Measurements from ENCODE around the gene VEGFB. TPM values are rescaled to one million over a fixed set of nuclear protein-coding genes. Genes with fewer than 3 reads are reported as not detected.

The VEGFB gene
- total RNA-seq, 1 donor from 2014 or later, result 150 TPM

DNA sequence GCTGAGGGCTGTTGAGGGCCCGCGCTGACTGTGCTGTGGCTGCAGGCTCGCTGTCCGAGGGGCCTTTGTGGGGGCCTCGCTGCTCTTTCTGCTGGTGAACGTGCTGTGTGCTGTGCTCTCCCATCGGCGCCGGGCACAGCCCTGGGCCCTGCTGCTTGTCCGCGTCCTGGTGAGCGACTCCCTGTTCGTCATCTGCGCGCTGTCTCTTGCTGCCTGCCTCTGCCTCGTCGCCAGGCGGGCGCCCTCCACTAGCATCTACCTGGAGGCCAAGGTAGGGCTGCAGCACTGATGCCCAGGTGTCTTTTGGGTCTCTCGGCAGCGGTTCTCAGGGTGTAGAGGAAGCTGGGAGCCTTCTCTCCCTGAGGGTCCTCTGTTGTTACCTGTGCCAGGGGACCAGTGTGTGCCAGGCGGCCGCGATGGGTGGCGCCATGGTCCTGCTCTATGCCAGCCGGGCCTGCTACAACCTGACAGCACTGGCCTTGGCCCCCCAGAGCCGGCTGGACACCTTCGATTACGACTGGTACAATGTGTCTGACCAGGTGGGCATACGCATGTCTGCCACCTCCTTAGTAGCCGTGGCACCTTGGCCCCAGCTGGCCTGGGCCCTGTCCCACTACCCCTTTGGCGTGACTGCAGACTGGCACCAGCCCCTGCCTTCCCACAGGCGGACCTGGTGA is 53.4 kb downstream of the VEGFB start:
- H3K27me3 ChIP-seq (ENCODE audit: low read depth), result peaks cover 26% of the 10 kb centered on the region
- ATAC-seq (no peak), DNase-seq (no peak)
- no peak overlapping the region for H3K27ac ChIP-seq
- H3K9me3 ChIP-seq, result no peaks in the 10 kb centered on the region
- H3K4me1 ChIP-seq, result peaks cover 40% of the 10 kb centered on the region
- intact Hi-C loops (cut with DNase I), result no loop called here
- TF ChIP-seq, protein P1, sequence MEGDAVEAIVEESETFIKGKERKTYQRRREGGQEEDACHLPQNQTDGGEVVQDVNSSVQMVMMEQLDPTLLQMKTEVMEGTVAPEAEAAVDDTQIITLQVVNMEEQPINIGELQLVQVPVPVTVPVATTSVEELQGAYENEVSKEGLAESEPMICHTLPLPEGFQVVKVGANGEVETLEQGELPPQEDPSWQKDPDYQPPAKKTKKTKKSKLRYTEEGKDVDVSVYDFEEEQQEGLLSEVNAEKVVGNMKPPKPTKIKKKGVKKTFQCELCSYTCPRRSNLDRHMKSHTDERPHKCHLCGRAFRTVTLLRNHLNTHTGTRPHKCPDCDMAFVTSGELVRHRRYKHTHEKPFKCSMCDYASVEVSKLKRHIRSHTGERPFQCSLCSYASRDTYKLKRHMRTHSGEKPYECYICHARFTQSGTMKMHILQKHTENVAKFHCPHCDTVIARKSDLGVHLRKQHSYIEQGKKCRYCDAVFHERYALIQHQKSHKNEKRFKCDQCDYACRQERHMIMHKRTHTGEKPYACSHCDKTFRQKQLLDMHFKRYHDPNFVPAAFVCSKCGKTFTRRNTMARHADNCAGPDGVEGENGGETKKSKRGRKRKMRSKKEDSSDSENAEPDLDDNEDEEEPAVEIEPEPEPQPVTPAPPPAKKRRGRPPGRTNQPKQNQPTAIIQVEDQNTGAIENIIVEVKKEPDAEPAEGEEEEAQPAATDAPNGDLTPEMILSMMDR (IDR thresholded peaks at IDR 0.05), result no peak
- no peaks in the 10 kb centered on the region for H3K36me3 ChIP-seq
- no peak overlapping the region for H3K4me3 ChIP-seq

- Histone ChIP-seq H3K27ac (no peak overlapping the region), H3K4me3 (no peak overlapping the region), H3K4me1 (peaks cover 35% of the 10 kb centered on the region), H3K9me3 (no peaks in the 10 kb centered on the region), H3K36me3 (no peaks in the 10 kb centered on the region), H3K27me3 (ENCODE audit: low read depth) (peaks cover 31% of the 10 kb centered on the region)
- ATAC-seq (no peak), DNase-seq (no peak)
- TF ChIP-seq, protein P1 (IDR thresholded peaks at IDR 0.05), result no peak
- intact Hi-C loops (cut with DNase I), result no loop called here
These were observed 54.0 kb downstream of the VEGFB start for GRCh38 chr11:64288353-64288750.

Other genes with a start within 250 kb of the VEGFB start
- 61.9 TPM for gene OTUB1, start 248.1 kb upstream of the VEGFB start, total RNA-seq
- gene FLRT1, start 198.7 kb upstream of the VEGFB start, total RNA-seq, result not detected
- 15.0 TPM for gene MACROD1, start 68.5 kb upstream of the VEGFB start, total RNA-seq
- gene STIP1, start 48.4 kb upstream of the VEGFB start, total RNA-seq, result 125 TPM
- 92.0 TPM for gene FERMT3, start 27.9 kb upstream of the VEGFB start, total RNA-seq
- 27.8 TPM for gene TRPT1, start 8.4 kb upstream of the VEGFB start, total RNA-seq
- 45.0 TPM for gene NUDT22, start 8.3 kb upstream of the VEGFB start, total RNA-seq
- gene DNAJC4, start 4.0 kb upstream of the VEGFB start, total RNA-seq, result 39.5 TPM
- gene FKBP2, start 6.5 kb downstream of the VEGFB start, total RNA-seq, result 48.2 TPM
- gene PPP1R14B, start 12.4 kb downstream of the VEGFB start, total RNA-seq, result 55.4 TPM
- 31.8 TPM for gene PLCB3, start 16.9 kb downstream of the VEGFB start, total RNA-seq
- gene BAD, start 50.1 kb downstream of the VEGFB start, total RNA-seq, result 51.6 TPM
- gene GPR137, start 51.3 kb downstream of the VEGFB start, total RNA-seq, result 37.7 TPM
- not detected for gene KCNK4, start 56.7 kb downstream of the VEGFB start, total RNA-seq
- gene CATSPERZ, start 65.8 kb downstream of the VEGFB start, total RNA-seq, result not detected
- gene ESRRA, start 70.9 kb downstream of the VEGFB start, total RNA-seq, result 47.9 TPM
- 178 TPM for gene TRMT112, start 83.0 kb downstream of the VEGFB start, total RNA-seq
- gene PRDX5, start 83.5 kb downstream of the VEGFB start, total RNA-seq, result 203 TPM
- gene CCDC88B, start 105.6 kb downstream of the VEGFB start, total RNA-seq, result 40.0 TPM
- 36.1 TPM for gene RPS6KA4, start 124.6 kb downstream of the VEGFB start, total RNA-seq